Retina (tissue), 1 donor: ENCODE measurements around the gene OR2A5.
"Not testable (repeated sequence)": the region's sequence is repeated elsewhere in the genome, so short reads cannot be mapped to it uniquely, and the experiment has no call there.

Experiments
- DNase-seq: peaks from one replicate; pipeline ENCODE4 v3.0.0-alpha.2; 2016

The OR2A5 gene

DNA sequence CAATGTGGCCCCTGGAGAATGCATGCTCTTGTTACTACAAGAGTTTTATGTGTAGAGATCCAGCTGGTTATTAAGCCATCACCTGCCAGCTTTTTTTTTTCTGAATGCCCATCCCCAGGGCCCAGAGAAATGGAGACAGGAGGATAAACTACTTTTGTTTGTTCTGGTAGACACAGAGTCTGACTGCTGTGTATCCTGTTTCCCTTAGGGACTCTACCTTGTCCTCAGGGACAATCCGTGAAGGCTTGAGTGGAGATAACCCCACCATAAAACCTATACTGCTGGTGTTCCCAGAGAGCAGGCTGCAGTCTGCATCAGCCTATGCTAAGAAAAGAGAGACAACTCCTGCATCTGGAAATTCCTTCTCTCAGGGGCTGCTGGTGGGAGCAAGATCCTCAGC, at the start of gene OR2A5:
Gene OR2A5 (plus strand): TSS at position 301 of the 400 bp plus-strand sequence. CDS start 1,454 bp downstream, outside the sequence.
- no peak for DNase-seq

DNA sequence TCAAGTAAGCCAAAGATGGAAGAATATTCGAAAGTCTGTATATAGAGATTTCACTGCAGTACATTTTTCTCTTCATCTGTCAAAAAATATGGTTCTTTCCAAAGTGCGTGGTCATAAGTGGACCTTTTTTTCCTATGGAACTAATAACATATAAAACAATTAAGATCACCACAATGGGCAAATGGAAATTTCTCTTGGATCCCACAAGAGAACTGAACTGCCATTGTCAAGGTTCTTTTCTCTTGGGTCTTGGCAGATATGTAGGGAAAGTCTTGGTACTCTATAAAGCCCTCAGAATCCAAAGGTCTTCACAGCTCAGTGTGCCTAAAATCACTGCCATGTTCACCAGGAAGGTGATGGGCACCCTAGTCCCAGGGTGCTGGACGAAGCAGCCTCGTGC, 48.7 kb upstream of the OR2A5 start, which contains the start of gene OR6B1:
Gene OR6B1 (plus strand): TSS at position 301 of the 400 bp plus-strand sequence. CDS start 3,677 bp downstream, outside the sequence.
- DNase-seq = no peak

GRCh38 chr7:144001543-144001942, 47.2 kb upstream of the OR2A5 start:
- DNase-seq = no peak

GRCh38 chr7:144004703-144005102, 44.0 kb upstream of the OR2A5 start:
- no peak for DNase-seq

DNA sequence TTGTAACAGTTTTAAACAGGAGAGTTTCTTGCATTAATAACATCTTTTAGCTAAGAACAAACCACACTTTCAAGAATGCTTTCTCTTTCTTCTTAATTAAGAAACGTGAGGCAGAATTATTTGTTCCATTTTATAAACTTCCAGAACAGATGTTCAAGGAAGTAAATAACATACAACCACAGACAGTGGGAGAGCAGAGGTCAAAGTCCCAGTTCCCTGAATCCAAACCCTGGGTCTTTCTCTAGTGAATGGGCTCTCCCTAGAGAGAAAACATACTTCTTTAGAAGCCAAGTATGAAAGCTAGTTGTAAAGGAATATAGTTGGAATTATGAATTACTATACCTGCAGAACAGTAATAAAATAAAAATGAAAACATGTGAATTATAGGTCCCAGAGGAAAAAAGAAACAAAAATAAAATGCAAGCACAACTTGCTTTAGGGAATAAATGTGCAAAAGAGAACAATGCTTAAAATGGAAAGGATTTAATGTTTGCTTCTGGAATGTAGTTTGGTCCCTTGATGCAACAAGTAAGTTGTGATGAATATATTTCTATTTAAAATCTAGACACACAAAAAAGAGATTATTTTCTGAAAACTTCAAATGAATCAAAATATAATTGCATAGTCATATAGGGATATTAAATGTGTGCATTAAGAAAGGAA, 42.6 kb upstream of the OR2A5 start:
- DNase-seq = no peak

- DNase-seq = no peak
Observed at GRCh38 chr7:144006692-144007042, 42.1 kb upstream of the OR2A5 start.

- DNase-seq = no peak
Observed at GRCh38 chr7:144009361-144009760, 39.4 kb upstream of the OR2A5 start.

GRCh38 chr7:144010061-144010460, 38.7 kb upstream of the OR2A5 start:
- not testable (repeated sequence) for DNase-seq

GRCh38 chr7:144010821-144011220, 37.9 kb upstream of the OR2A5 start:
- not testable (repeated sequence) for DNase-seq

GRCh38 chr7:144011458-144012230, 37.1 kb upstream of the OR2A5 start:
- no peak for DNase-seq

DNA sequence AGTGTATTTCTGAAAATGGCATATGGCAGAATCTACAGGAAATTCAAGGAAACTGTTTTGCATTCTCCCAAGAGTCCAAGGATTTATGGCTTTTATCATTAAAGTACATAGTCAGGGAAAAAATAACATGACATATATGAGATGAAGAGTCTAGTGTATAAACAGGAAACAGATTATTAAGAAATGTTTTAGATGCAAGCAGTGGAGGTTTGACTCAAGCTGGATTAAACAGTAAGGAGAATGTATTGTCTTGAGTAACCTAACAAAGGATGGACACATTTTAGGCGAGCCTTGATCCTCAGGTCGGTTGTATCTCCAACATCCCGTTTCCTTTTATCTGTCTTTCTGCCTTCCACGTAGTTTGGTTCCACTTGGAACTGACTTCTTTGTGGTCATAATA, 30.7 kb upstream of the OR2A5 start:
- DNase-seq = no peak

- no peak for DNase-seq
Observed at GRCh38 chr7:144019457-144019856, 29.3 kb upstream of the OR2A5 start.

GRCh38 chr7:144020340-144020739, 28.4 kb upstream of the OR2A5 start:
- DNase-seq = no peak

GRCh38 chr7:144022169-144022568, 26.6 kb upstream of the OR2A5 start:
- DNase-seq = no peak

DNA sequence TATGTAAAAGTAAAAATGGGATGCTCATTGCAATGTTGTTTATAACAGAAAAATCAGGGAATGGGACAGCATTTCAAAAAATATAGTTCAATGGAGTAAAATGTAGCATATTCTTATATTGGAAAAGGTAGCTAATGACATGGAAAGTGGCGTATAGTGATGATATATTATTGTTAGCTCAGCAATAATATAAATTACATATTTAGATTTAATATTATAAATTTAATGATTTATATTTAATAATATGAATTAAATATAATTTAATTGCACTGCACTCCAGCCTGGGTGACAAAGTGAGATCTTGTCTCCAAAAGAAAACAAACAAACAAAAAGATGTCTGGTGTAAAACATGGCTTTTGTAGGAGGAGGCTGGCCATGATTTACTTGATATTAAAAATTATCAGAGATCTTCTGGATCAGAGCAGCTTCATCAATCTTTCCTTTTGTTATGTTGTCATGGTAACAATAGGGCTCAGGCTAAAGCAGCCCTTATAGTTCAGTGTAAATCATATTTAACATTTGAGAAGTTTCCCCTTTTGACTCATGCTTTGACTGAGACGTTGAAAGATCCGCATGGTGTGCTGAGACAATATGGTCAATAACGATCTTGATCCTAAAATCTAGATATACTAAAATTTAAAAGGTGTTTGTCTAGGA, 25.4 kb upstream of the OR2A5 start:
- DNase-seq = no peak

- DNase-seq = no peak
Observed at GRCh38 chr7:144024213-144024612, 24.5 kb upstream of the OR2A5 start.

GRCh38 chr7:144026203-144026883, 22.4 kb upstream of the OR2A5 start:
- no peak for DNase-seq

DNA sequence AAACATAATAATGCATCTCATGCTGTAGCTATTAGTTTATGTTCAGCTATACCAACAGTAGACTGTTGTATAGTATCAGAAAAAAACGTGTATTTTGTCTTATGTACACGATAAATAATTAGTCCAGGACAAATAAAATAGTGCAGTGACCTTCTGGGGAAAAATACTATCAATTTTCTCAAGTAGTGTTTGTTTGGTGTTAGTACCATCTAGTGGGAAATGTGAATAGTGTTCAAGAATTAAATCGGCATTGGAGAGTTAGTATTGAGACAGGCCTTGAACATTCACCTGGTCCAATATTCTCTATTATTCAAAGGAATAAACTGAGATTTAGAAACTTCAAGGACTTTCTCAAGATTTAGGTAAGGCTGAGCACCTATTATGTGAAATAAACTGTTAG, 21.7 kb upstream of the OR2A5 start:
- DNase-seq = no peak

DNA sequence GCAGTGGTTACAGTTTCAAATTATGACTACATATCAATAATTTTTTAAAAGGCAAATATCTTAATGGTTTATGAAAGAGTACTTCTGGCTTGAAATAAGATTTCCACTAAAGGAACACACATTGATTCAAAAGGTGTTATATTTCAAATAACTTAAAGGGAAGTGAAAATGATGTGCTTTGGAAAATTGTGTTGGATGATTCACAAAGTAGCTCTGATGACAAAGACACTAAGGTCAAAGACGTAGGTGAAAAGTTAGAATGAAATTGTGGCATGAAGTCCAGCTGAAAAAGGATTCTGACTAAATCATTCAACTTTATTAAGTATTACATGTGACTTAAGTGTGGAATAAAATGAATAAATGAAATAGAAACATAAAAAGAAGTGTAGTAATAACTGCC, 20.8 kb upstream of the OR2A5 start:
- no peak for DNase-seq

GRCh38 chr7:144028547-144028946, 20.2 kb upstream of the OR2A5 start:
- no peak for DNase-seq

GRCh38 chr7:144032516-144032915, 16.2 kb upstream of the OR2A5 start:
- no peak for DNase-seq

DNA sequence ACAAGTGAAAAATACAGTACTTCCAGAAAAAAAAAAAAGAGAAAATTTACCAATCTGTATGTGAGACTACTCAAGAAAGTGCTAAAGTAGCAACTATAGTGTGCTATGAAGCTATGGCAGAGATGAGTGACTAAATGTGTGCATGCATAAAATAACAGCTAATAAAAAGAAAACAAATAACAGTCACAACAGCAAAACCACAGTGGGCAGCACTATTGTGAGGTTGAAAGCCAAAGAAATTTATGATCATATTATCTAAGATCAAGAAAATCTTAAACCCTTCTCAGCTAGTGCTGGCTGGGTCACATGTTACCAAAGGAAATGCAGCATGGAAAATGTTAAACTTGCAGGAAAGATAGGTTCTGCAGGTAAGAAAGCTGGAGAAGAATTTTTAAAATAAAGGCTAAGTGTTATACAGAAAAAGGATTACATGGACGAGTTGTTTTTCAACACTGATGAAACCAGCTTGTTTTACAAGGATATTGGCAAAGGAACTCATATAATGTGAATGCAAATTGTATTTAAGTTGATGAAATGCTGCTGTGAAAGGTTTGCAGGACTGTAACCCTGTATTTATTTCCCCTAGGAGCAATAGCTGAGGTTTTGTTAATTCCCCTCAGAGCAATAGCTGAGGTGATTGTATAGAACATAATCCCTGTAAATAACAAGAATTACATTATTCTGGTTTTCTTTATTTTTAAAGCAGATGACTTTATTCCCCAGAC, 15.6 kb upstream of the OR2A5 start:
- DNase-seq = no peak

DNA sequence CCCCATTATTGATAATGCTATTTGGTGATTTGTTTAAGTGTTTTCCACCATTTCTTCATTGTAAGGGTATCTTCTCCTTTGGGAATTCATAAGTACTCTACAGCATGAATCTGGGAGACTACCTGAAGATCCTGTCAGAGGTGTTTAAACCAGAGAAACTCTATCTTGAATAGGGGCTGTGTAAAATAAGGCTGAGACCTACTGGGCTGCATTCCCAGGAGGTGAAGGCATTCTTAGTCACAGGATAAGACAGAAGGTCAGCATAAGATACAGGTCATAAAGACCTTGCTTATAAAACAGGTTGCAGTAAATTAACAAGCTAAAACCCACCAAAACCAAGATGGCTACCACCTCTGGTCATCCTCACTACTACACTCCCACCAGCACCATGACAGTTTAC, 13.4 kb upstream of the OR2A5 start:
- DNase-seq = no peak
